Mesenteric fat pad (tissue), 1 donor: ENCODE measurements around the gene HTD2. TPM values are rescaled to one million over a fixed set of nuclear protein-coding genes. Genes with fewer than 3 reads are reported as not detected.

Source experiments
- DNase-seq: peaks from one replicate; pipeline ENCODE4 v3.0.0-alpha.2; 2020; ENCODE audit warnings: low spot score
- total RNA-seq: library from RNA; stranded (reverse); fragmentation: NEBNext Ultra II Directional; extraction: Animal tissue kit (Norgen Biotek cat#: 25700); gene quantifications from one replicate; pipeline ENCODE4 v1.2.1, GENCODE V29; 2021
- donor health status: DM: yes; HTN: yes; CAD: no.

Gene HTD2
- total RNA-seq, 1 donor from 2014 or later, result 7.6 TPM

- peak; percentile 45 for DNase-seq
Measured at GRCh38 chr3:58291671-58292338, 14.5 kb upstream of the HTD2 start.

- DNase-seq, result no peak
Measured at GRCh38 chr3:58292866-58293265, 13.5 kb upstream of the HTD2 start.

- DNase-seq, result peak; percentile 62
Measured at GRCh38 chr3:58293516-58293915, 12.8 kb upstream of the HTD2 start.

GRCh38 chr3:58296269-58296668, 10.1 kb upstream of the HTD2 start:
- DNase-seq, result peak; percentile 65

- peak; percentile 87 for DNase-seq
Measured at GRCh38 chr3:58296843-58297242, 9.5 kb upstream of the HTD2 start.

- peak; percentile 18 for DNase-seq
Measured at GRCh38 chr3:58298190-58298589, 8.1 kb upstream of the HTD2 start.

- DNase-seq, result peak; percentile 11
Measured at GRCh38 chr3:58299075-58299474, 7.2 kb upstream of the HTD2 start.

- peak; percentile 73 for DNase-seq
Measured at GRCh38 chr3:58299839-58300516, 6.3 kb upstream of the HTD2 start.

- DNase-seq, result no peak
Measured at GRCh38 chr3:58307639-58308215, 1.4 kb downstream of the HTD2 start.

- no peak for DNase-seq
Measured at GRCh38 chr3:58308728-58309127, 2.4 kb downstream of the HTD2 start.

- DNase-seq, result no peak
Measured at GRCh38 chr3:58317811-58318210, 11.5 kb downstream of the HTD2 start.

GRCh38 chr3:58321791-58322190, 15.5 kb downstream of the HTD2 start:
- DNase-seq, result no peak

- no peak for DNase-seq
Measured at GRCh38 chr3:58322793-58323192, 16.5 kb downstream of the HTD2 start.

- DNase-seq, result no peak
Measured at GRCh38 chr3:58323529-58324390, 17.4 kb downstream of the HTD2 start.

GRCh38 chr3:58324391-58325390, 18.4 kb downstream of the HTD2 start:
- DNase-seq, result no peak

GRCh38 chr3:58325525-58325992, 19.2 kb downstream of the HTD2 start:
- DNase-seq, result no peak

GRCh38 chr3:58326267-58326900, 20.1 kb downstream of the HTD2 start:
- DNase-seq, result no peak

- DNase-seq, result no peak
Measured at GRCh38 chr3:58329150-58329921, 23.0 kb downstream of the HTD2 start.

- no peak for DNase-seq
Measured at GRCh38 chr3:58329922-58330413, 23.6 kb downstream of the HTD2 start.
